IMR-90 (cell line): ENCODE measurements around the gene ALKBH3.

Experiments used
- BHLHE40 ChIP-seq: fragments of 150-350 bp; IDR thresholded peaks from 2 replicates; pipeline ENCODE4 v1.6.1; 2016; ENCODE audit warnings: mild to moderate bottlenecking, low read depth, low read length
- CEBPB ChIP-seq: IDR thresholded peaks from 2 replicates; pipeline ENCODE4 v1.6.1; 2012; ENCODE audit warnings: low read depth, low read length, improper control_type of control experiment
- CTCF ChIP-seq: conservative IDR thresholded peaks from 2 replicates; pipeline ENCODE4 v1.5.1; 2012; ENCODE audit warnings: mild to moderate bottlenecking, low read depth, low read length, improper control_type of control experiment
- ELK1 ChIP-seq: fragments of 150-350 bp; IDR thresholded peaks from 2 replicates; pipeline ENCODE4 v1.6.1; 2016; ENCODE audit warnings: low read depth, mild to moderate bottlenecking, low read length, moderate library complexity, borderline replicate concordance
- POLR2A ChIP-seq: IDR thresholded peaks from 2 replicates; pipeline ENCODE4 v1.6.1; 2012; ENCODE audit warnings: mild to moderate bottlenecking, low read depth, low read length

GRCh38 chr11:43895601-43896000, 15.0 kb downstream of the ALKBH3 start:
- TF ChIP-seq CTCF (no peak), POLR2A (no peak), BHLHE40 (no peak), CEBPB (no peak), ELK1 (no peak)
